K562 (cell line): ENCODE data around the gene DNAAF9. TPM values are rescaled to one million over a fixed set of nuclear protein-coding genes. Genes with fewer than 3 reads are reported as not detected.
A peak's percentile ranks its signal among the peaks of the same experiment; 100 is the strongest.

Source experiments
- ARNT ChIP-seq, 2 experiments: fragments of 450-650 bp; IDR thresholded peaks; 2 replicates each; pipeline ENCODE4 v1.6.1; 2016; ENCODE audit warnings: mild to moderate bottlenecking in 1 of 2
- BACH1 ChIP-seq: fragments of 200-800 bp; sonication (Bioruptor generic); IDR thresholded peaks from 2 replicates; pipeline ENCODE4 v1.6.1; 2016; ENCODE audit warnings: missing genetic modification characterization, missing compliant biosample characterization
- BHLHE40 ChIP-seq: IDR thresholded peaks from 2 replicates; pipeline ENCODE4 v1.6.1; 2011; ENCODE audit warnings: low read length, improper control_type of control experiment
- CC2D1A ChIP-seq: fragments of 450-650 bp; IDR thresholded peaks from 2 replicates; pipeline ENCODE4 v1.6.1; 2017; ENCODE audit warnings: mild to moderate bottlenecking
- MIER1 ChIP-seq: fragments of 450-650 bp; IDR thresholded peaks from 2 replicates; pipeline ENCODE4 v1.6.1; 2016; ENCODE audit warnings: antibody characterized with exemption, mild to moderate bottlenecking, low read depth
- PCBP2 ChIP-seq: fragments of 200-400 bp; formaldehyde crosslinking; IDR thresholded peaks from 2 replicates; pipeline ENCODE4 v1.6.1; 2018; ENCODE audit warnings: low read length, low read depth, mild to moderate bottlenecking, moderate library complexity; ENCODE audit not compliant: poor library complexity, severe bottlenecking
- POLR2AphosphoS2 ChIP-seq: IDR thresholded peaks from 2 replicates; pipeline ENCODE4 v1.6.1; 2012; ENCODE audit warnings: low read length, improper control_type of control experiment
- RFX7 ChIP-seq: fragments of 250-450 bp; sonication (Bioruptor Pico); IDR thresholded peaks from 2 replicates; pipeline ENCODE4 v1.5.1; 2021; ENCODE audit warnings: mild to moderate bottlenecking
- SAFB ChIP-seq: fragments of 200-400 bp; formaldehyde crosslinking; IDR thresholded peaks from 2 replicates; pipeline ENCODE4 v1.6.1; 2017; ENCODE audit warnings: low read depth, low read length, borderline replicate concordance
- ZNF146 ChIP-seq: IDR thresholded peaks from one replicate; pipeline ENCODE4 v1.6.1; 2018; ENCODE audit warnings: missing compliant biosample characterization; ENCODE audit not compliant: unreplicated experiment
- ZNF436 ChIP-seq: fragments of 250-450, 450-650 bp; sonication (Bioruptor Pico); formaldehyde crosslinking; IDR thresholded peaks from 2 replicates; pipeline ENCODE4 v1.7.0; 2020; ENCODE audit warnings: mild to moderate bottlenecking
- ZNF707 ChIP-seq: fragments of 250-450 bp; sonication (Bioruptor Pico); conservative IDR thresholded peaks from 2 replicates; pipeline ENCODE4 v1.8.0; 2022; ENCODE audit warnings: inconsistent platforms, mild to moderate bottlenecking, moderate library complexity
- polyA plus RNA-seq, 8 experiments: library from polyadenylated mRNA; depleted of rRNA in 4 of 8; stranded (reverse) in 5 of 8; unstranded in 3 of 8; fragments of >200 nt; fragmentation: Nextera tagmentation in 2 of 8; fragmentation: Illumina TruSeq in 1 of 8; extraction: Ambion mirVana in 2 of 8; extraction: Trizol in 1 of 8; gene quantifications; 2 replicates each; pipeline versions ENCODE4 v1.2.1 to v1.2.3, GENCODE V29; 2011 to 2014; ENCODE audit warnings: inconsistent platforms in 1 of 8, missing spikeins in 1 of 8
- total RNA-seq, 7 experiments: library from RNA; depleted of rRNA in 6 of 7; stranded (reverse); fragments of >200 nt in 6 of 7; fragmentation: Illumina TruSeq in 2 of 7; extraction: Trizol in 2 of 7; gene quantifications; 2 replicates each; pipeline versions ENCODE4 v1.2.1 to v1.2.3, GENCODE V29; 2011 to 2021; ENCODE audit warnings: low replicate concordance in 1 of 7
- TF ChIP-seq, protein P1 (sequence below), 2 experiments: fragments of 450-650 bp in 1 of 2; sonication (generic) in 1 of 2; formaldehyde crosslinking in 1 of 2; IDR thresholded peaks; 2 replicates each; pipeline versions ENCODE4 v1.7.1 to v1.9.0; 2016 to 2022; ENCODE audit warnings: inconsistent platforms in 1 of 2, mild to moderate bottlenecking in 1 of 2, missing genetic modification reagents in 1 of 2
- TF ChIP-seq, protein P2 (sequence below): fragments of 200-800 bp; sonication (Bioruptor generic); IDR thresholded peaks from 2 replicates; pipeline ENCODE4 v1.6.1; 2017; ENCODE audit warnings: missing genetic modification characterization, missing compliant biosample characterization
- TF ChIP-seq, protein P3 (sequence below): fragments of 250-450 bp; sonication (Bioruptor Pico); IDR thresholded peaks from 2 replicates; pipeline ENCODE4 v1.5.0; 2022; ENCODE audit warnings: mild to moderate bottlenecking

The DNAAF9 gene
- total and polyA plus RNA-seq, 9 of the 15 experiments (the other 6 are each of a cell fraction or from before 2014, with no cell fraction given): 0.42 to 2.9 (median 1.9) TPM

DNA sequence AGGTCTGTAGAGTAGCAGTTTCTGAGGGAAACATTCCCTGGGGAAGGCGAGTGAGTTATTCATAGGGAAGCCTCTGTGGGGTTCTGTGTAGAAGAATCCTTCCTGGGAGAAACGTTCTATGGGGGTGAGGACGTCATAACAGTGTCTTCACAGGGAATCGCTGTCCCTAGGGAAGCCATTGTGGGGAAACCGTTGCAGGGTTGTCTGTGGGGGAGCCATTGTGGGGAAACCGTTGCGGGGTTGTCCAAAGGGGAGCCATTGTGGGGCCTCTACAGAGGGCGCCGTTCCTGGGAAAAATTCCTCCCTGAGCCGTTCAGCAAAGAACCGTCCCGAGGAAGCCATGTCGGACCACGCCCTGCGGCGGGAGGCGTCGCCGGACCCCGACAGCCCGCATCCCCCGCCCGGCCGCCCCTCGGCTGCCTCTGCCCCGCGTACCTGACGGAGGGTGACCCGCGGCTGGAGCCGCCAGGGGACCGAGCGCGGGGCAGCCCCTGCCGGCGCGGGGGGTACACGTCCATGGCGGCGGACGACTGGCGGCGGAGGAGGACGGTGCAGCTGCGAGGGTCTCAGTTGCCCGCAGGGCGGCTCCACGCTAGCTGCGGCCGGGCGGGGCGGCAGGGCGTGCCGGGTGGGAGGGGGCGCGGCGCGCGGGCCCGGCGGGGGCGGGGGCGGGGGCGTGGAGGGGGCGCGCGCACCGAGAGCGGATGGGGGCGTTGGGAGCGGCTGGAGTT, at the start of gene DNAAF9 (continued):
- TF ChIP-seq, protein P1, sequence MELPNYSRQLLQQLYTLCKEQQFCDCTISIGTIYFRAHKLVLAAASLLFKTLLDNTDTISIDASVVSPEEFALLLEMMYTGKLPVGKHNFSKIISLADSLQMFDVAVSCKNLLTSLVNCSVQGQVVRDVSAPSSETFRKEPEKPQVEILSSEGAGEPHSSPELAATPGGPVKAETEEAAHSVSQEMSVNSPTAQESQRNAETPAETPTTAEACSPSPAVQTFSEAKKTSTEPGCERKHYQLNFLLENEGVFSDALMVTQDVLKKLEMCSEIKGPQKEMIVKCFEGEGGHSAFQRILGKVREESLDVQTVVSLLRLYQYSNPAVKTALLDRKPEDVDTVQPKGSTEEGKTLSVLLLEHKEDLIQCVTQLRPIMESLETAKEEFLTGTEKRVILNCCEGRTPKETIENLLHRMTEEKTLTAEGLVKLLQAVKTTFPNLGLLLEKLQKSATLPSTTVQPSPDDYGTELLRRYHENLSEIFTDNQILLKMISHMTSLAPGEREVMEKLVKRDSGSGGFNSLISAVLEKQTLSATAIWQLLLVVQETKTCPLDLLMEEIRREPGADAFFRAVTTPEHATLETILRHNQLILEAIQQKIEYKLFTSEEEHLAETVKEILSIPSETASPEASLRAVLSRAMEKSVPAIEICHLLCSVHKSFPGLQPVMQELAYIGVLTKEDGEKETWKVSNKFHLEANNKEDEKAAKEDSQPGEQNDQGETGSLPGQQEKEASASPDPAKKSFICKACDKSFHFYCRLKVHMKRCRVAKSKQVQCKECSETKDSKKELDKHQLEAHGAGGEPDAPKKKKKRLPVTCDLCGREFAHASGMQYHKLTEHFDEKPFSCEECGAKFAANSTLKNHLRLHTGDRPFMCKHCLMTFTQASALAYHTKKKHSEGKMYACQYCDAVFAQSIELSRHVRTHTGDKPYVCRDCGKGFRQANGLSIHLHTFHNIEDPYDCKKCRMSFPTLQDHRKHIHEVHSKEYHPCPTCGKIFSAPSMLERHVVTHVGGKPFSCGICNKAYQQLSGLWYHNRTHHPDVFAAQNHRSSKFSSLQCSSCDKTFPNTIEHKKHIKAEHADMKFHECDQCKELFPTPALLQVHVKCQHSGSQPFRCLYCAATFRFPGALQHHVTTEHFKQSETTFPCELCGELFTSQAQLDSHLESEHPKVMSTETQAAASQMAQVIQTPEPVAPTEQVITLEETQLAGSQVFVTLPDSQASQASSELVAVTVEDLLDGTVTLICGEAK (IDR thresholded peaks at IDR 0.05): no peak
- TF ChIP-seq, protein P1 (CRISPR knock-in tag; IDR thresholded peaks at IDR 0.05): no peak
- TF ChIP-seq, protein P2, sequence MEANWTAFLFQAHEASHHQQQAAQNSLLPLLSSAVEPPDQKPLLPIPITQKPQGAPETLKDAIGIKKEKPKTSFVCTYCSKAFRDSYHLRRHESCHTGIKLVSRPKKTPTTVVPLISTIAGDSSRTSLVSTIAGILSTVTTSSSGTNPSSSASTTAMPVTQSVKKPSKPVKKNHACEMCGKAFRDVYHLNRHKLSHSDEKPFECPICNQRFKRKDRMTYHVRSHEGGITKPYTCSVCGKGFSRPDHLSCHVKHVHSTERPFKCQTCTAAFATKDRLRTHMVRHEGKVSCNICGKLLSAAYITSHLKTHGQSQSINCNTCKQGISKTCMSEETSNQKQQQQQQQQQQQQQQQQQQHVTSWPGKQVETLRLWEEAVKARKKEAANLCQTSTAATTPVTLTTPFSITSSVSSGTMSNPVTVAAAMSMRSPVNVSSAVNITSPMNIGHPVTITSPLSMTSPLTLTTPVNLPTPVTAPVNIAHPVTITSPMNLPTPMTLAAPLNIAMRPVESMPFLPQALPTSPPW: peak; percentile 91
- TF ChIP-seq CC2D1A: no peak
- no peak for TF ChIP-seq MIER1
- TF ChIP-seq SAFB: no peak
- TF ChIP-seq, protein P3, sequence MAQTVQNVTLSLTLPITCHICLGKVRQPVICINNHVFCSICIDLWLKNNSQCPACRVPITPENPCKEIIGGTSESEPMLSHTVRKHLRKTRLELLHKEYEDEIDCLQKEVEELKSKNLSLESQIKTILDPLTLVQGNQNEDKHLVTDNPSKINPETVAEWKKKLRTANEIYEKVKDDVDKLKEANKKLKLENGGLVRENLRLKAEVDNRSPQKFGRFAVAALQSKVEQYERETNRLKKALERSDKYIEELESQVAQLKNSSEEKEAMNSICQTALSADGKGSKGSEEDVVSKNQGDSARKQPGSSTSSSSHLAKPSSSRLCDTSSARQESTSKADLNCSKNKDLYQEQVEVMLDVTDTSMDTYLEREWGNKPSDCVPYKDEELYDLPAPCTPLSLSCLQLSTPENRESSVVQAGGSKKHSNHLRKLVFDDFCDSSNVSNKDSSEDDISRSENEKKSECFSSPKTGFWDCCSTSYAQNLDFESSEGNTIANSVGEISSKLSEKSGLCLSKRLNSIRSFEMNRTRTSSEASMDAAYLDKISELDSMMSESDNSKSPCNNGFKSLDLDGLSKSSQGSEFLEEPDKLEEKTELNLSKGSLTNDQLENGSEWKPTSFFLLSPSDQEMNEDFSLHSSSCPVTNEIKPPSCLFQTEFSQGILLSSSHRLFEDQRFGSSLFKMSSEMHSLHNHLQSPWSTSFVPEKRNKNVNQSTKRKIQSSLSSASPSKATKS (CRISPR knock-in tag): no peak
- no peak for TF ChIP-seq RFX7 (CRISPR knock-in tag)
- TF ChIP-seq BACH1 (tag): no peak
- TF ChIP-seq PCBP2: no peak
- no peak for TF ChIP-seq ZNF707 (CRISPR knock-in tag)
- TF ChIP-seq ZNF436: no peak
- TF ChIP-seq ARNT (IDR thresholded peaks at IDR 0.05): no peak
- no peak for TF ChIP-seq POLR2AphosphoS2
- no peak for TF ChIP-seq ZNF146
- no peak for TF ChIP-seq BHLHE40
